NCI-H2107 treated with DMSO at 0.1 percent for 48 hours (cell line): ENCODE data around the gene IGSF21.

Experiments used
- DNase-seq: peaks from one replicate; lab custom pipeline; 2025; ENCODE audit not compliant: unreplicated experiment; lab: John Stamatoyannopoulos, UW

Gene IGSF21

DNA sequence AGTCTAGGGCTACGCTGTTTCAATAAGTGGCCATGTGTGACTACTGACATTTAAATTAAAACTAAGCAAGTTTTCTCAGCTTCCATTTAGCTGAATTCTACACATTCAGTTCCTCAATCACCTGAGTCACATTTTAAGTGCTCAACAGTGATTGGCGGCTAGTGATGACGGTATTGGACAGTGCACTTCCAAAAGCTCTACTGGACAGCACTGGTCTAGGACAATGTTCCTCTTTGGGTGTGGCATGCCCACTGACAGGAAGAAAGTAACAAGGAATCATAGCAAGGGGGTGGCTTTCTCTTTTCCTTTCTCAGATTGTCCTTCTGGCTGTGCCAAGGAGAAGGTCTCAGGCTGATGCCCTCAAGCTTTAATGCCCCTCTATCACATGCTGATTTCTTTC, 11.7 kb downstream of the IGSF21 start:
- no peak for DNase-seq

DNA sequence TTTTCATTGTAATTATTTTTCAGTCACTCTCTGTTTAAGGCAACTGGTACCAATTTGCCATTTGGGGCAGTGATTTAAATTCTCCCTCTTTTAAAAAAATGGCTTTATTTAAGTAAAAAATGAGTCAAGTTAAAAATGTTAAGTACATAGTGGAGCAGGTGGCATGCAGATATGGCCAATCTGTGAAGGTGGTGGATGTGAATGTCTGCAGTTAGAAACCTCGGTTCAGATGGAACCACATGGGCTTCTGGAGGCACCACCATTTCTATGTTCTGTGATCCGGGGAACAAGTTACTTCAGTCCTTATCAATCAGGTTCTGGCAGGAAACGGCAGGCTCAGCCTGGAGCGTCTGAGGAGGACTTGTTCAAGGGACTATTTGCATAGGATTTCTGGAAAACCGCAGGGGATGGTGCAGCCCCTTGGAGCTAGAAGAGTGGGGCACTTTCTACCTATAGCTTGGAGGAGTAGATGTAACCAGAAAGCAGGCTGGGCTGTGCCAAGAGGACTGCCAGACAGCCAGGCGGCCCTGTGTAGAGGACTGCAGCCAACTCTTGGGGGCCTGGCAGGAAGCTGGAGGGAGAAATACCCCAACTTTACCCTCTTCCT, 12.3 kb downstream of the IGSF21 start:
- DNase-seq = no peak

DNA sequence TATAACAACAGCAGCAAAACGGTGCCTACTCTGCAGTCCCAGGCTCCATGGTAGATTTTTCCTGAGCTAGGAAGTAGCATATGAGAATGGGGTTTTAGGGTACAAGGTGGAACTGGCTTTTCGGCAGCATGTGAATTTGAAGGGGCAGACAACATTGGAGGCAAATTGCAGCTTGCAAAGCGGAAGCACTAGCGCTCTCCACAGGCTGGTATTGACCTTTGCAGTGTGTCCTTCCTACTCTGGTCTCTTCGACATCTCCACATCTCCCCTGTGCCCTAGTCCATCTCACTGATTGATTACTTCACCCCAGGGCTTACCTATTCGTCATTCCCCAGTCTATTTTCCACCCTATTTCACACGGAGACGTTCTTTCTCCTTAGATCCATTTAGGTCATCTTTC, 13.0 kb downstream of the IGSF21 start:
- DNase-seq = no peak

DNA sequence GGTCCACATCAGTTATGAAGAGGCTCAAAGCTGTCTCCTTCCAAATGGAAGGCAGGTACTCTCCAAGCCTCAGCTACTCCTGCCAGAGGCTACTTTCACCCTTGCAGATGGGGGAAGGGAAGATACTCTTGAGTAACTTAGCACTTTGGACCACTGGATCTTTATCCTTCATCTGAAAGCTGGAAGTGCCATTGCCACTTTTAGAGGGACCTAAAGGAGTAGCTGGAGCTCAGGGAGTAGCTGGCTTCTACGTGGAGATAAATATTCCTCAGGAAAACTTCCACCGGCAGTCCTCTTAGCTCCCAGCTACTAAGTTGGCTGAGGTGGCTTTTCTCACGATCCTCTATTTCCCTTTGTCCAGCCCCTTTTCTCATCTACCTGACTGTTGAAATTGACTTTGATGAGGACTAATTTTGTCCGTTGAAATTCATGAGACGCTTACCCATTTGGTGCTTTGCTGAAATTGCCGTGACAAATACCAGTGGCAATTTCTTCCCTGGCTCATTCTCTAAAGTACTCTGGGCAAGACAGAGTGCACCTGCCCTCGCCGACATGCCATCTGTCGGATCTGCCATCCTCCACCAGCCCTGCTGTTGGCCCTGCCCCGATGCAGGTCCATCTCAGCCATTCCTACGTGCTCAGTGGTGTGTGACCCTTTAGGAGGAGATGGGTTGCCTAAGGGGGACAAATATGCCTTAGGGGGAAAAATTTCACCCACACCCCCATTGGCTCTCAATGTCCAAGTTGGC, 13.6 kb downstream of the IGSF21 start:
- DNase-seq = peak; percentile 30

DNA sequence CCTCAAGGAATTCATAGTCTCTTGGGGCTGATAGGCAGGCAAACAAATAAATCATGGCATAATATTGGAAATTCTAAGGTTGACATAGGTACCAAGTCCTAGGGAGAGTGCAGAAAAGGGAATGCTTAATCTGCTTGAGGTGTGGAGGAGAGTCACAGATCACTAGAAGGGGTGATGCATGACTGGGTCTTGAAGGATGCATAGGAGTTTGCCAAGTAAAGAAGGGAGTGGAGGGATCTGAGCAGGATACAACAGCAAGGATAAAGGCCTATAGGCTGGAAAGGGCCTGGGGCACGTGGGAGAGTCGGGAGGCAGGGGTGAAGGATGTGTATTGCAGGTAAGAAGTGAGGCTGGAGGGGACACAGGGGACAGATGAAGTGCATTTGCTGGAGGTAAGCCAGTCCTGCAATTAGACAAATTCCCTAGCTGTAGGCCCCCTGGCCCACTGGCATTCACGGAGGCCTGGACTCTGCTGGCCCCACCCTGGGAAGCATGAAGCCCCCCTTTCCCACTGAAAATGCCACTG, 15.9 kb downstream of the IGSF21 start:
- no peak for DNase-seq

DNA sequence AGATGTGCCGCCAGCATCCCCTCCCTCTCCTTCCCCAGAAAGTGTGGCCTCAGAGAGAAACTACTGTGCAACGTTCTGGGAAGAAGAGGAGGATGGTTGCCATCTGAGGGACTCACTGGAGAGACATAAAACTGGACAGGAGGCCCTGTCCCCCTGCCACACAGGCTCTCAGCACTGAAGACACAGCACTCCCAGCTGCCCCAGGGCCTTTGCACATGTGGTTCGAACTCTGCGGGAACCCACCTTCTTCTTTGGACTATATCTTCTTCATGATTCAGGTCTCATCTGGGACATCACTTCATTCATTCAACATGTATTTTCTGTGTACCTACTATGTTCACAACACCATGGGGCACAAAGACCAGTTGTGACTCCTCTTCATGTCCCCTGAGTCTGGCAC, 17.4 kb downstream of the IGSF21 start:
- DNase-seq = no peak

- peak; percentile 47 for DNase-seq
Measured at GRCh38 chr1:18126616-18127015, 19.0 kb downstream of the IGSF21 start.

GRCh38 chr1:18128298-18128697, 20.7 kb downstream of the IGSF21 start:
- no peak for DNase-seq

DNA sequence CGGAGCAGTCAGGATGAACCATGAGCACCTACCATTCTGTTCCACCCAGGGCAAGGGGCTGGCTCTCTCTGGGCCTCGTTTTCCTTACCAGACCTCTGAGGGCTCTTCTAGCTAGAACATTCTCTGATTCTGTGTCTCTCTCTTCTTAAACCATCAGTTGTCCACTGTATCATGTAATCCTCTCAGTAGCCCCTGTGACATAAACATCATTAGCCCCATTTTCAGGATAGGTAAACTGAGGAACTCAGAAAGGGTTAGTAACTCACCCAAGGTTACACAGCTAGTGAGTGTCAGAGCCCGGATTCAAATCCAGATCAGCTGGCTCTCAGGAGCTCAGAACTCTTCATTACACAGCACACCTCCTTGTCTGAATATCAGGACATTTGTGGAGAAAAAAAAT, 22.8 kb downstream of the IGSF21 start:
- no peak for DNase-seq

DNA sequence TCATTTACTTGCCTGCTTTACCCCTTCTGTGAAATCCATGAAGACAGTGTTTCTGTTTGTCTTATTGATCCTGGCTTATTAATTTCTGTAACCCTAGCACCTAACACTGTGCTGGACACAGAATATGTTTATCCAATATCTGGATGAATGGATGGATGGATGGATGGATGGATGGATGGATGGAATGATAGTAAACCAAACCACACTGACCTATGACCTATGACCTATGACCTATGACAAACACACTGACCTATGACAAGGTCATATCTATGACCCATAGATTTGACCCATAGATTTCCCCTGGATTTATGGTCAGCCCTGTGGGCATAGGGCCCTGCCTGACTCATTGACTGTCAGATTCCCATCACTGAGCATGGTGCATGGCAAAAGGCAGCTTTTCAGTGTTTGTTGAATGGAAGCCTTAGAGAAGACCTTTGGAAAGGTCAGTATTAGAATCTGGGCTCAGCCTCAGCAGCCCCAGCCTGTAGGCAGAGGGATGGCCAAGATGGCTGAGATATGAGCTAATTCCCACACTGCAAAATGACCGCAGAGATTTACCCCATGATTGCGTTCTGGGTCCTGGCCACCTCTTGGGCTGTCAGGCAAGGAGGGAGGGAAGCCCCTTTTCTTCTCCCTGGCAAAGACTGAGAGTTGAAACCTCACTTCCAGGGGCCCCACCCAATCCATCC, 24.6 kb downstream of the IGSF21 start:
- no peak for DNase-seq

DNA sequence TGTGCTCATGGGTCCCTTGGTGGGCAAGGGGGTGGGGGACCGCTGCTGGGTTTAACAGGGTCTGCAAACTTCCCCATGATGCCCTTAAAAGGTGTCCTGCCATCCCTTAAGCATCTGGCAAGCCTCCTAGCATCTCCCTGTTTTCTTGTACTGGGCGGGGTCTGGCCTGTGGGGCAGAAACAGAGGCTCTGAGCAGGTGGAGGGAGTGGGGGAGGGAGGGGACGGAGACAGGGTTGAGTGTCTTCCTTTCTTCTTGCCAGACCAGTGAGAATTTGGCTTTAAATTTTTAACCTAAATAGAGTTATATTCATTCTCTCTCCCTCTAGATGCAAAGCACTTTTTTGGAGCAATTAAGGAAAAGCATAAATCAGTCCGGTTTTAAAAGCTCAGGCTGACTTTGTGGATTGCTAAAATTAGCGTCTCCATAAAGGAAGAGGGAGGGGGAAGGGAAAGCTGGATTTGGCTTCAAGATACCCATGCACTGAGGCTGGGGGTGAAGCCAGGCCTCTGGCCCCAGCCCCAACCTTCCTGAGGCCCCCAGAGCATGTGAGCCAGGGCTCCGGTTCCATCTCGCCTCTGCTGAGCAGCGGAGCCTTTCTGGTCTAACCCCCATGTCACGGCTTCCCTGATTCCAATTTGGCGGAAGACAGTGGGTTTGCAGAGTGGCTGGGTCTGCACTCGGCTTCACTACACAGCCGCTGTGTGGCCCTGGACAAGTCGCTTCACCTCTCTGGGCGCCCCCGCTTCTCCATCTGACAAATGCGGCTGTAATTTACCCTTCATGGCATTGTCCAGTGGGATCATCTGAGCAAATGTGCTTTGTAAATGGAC, 25.3 kb downstream of the IGSF21 start:
- DNase-seq = no peak

GRCh38 chr1:18134324-18135046, 26.9 kb downstream of the IGSF21 start:
- no peak for DNase-seq

GRCh38 chr1:18137759-18138345, 30.3 kb downstream of the IGSF21 start:
- no peak for DNase-seq

- no peak for DNase-seq
Measured at GRCh38 chr1:18139198-18139981, 31.8 kb downstream of the IGSF21 start.

DNA sequence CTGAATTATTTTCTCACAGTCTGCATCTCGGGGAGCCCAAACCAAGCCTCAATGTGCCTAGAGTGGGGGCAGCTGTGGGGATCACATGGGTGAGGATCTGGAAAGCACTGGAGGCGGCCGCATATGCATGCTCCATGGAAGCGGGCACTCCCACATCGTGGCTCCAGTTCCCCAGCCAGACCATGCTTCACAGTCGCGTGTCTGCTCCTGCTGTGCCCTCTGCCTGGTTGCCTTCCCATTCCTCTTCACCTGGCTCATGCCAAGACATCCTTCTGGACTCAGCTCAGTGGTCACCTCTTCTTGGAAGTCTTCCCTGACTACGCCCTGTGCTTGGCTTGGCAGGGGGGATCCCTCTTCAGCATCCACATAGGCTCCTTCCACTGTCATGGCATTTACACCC, 32.8 kb downstream of the IGSF21 start:
- DNase-seq = no peak

GRCh38 chr1:18141661-18142060, 34.1 kb downstream of the IGSF21 start:
- DNase-seq = no peak

- no peak for DNase-seq
Measured at GRCh38 chr1:18142471-18142870, 34.9 kb downstream of the IGSF21 start.

DNA sequence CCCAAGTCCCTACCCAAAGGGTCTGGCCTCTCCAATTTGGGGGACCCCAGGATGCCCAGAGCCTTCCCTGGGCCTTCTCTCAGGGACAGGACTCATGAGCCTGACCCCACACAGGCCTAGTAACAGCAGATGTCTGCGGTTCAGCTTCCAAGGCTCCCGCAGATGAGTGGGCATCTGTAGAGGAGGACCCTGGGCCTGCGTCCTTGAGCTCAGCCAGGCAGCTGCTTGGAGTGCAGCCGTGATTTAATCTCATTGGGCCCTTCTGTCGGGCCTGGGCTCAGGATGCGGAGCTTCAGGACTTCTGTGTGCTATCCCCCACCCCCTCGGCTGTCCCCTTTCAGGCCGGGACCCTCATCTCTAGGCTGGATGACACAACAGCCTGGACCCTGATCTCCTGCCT, 35.4 kb downstream of the IGSF21 start:
- DNase-seq = no peak

DNA sequence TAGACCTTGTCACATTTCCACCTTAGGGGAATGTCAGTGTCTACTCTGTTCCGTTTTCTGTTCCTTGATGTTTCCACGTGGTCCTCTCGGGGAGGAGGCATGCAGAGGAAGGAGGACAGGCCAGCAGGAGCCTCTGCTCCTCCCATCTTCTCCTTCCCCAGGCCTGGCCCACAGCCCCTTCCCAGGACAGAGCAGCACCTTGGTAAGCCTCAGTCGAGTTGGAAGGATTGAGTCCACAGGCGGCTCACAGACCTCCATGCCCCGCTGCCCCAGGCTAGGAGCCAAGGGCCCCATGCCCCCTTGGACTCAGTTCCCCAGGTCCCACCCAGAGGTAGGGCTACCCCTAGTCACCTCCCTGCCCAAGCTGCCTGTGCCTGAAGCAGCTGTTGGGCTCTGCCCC, 36.5 kb downstream of the IGSF21 start:
- no peak for DNase-seq
